PC-3 (cell line): ENCODE data around the gene OPRL1. TPM values are rescaled to one million over a fixed set of nuclear protein-coding genes. Genes with fewer than 3 reads are reported as not detected.

Experiments
- ATAC-seq: fragments of 200-7000 bp; cut with Tn5 transposase; 2 replicates; pipeline ENCODE4 v1.9.1; 2020; ENCODE audit warnings: mild to moderate bottlenecking, moderate library complexity
- BruUV-seq: library from RNA; stranded (reverse); fragments of 400-500 nt; replicated peaks from 2 replicates; lab custom pipeline; 2021; lab: Mats Ljungman, UMichigan
- CTCF ChIA-PET: fragments of 300-600 bp; sonication (Branson Sonifier 250); formaldehyde crosslinking; loops from one replicate; lab custom pipeline; 2022; ENCODE audit warnings: antibody characterized with exemption; lab: Charles Lee
- POLR2A ChIA-PET: fragments of 300-600 bp; sonication (Branson Sonifier 250); formaldehyde crosslinking; loops from one replicate; lab custom pipeline; 2022; ENCODE audit warnings: antibody characterized with exemption; ENCODE audit not compliant: unreplicated experiment; lab: Charles Lee
- DNase-seq: peaks from one replicate; pipeline ENCODE4 v3.0.0-alpha.2; 2015
- H2AFZ ChIP-seq: fragments of 300-600 bp; sonication (generic); 2 replicates; pipeline ENCODE4 v1.6.0; 2016; ENCODE audit warnings: antibody characterized with exemption, low read length
- H3F3A ChIP-seq: fragments of 300-600 bp; sonication (generic); one replicate; pipeline ENCODE4 v1.6.0; 2017; ENCODE audit warnings: antibody characterized with exemption, low read length, control low read depth, mild to moderate bottlenecking; ENCODE audit not compliant: unreplicated experiment
- H3K27ac ChIP-seq: fragments of 300-600 bp; sonication (generic); 2 replicates; pipeline ENCODE4 v1.5.1; 2016; ENCODE audit warnings: mild to moderate bottlenecking, low read length
- H3K27me3 ChIP-seq: fragments of 300-600 bp; sonication (generic); 2 replicates; pipeline ENCODE4 v1.6.1; 2016; ENCODE audit warnings: low read length, mixed read lengths
- H3K36me3 ChIP-seq: fragments of 300-600 bp; sonication (generic); 2 replicates; pipeline ENCODE4 v1.6.1; 2016; ENCODE audit warnings: low read depth, mixed run types, low read length, mixed read lengths
- H3K4me1 ChIP-seq: fragments of 300-600 bp; sonication (generic); 2 replicates; pipeline ENCODE4 v1.5.1; 2016; ENCODE audit warnings: low read length; ENCODE audit not compliant: insufficient read depth
- H3K4me2 ChIP-seq: fragments of 300-600 bp; sonication (generic); 2 replicates; pipeline ENCODE4 v1.6.0; 2016; ENCODE audit warnings: low read length
- H3K4me3 ChIP-seq: fragments of 300-600 bp; sonication (generic); 2 replicates; pipeline ENCODE4 v1.5.1; 2016; ENCODE audit warnings: mild to moderate bottlenecking, low read length, mixed read lengths
- H3K79me2 ChIP-seq: fragments of 300-600 bp; sonication (generic); 2 replicates; pipeline ENCODE4 v1.6.1; 2017; ENCODE audit warnings: low read length, mixed read lengths
- H3K9ac ChIP-seq: fragments of 300-600 bp; sonication (generic); 2 replicates; pipeline ENCODE4 v1.6.0; 2016; ENCODE audit warnings: mild to moderate bottlenecking, low read length
- H3K9me2 ChIP-seq: fragments of 300-600 bp; sonication (generic); replicated peaks from 2 replicates; pipeline ENCODE4 v1.6.1; 2016; ENCODE audit warnings: mixed run types, low read length, mixed read lengths
- H3K9me3 ChIP-seq: fragments of 300-600 bp; sonication (generic); 2 replicates; pipeline ENCODE4 v1.6.1; 2016; ENCODE audit warnings: low read length, mixed read lengths
- H4K20me1 ChIP-seq: fragments of 300-600 bp; sonication (generic); 2 replicates; pipeline ENCODE4 v1.6.1; 2016; ENCODE audit warnings: low read length, mixed read lengths
- CTCF ChIP-seq: fragments of 300-600 bp; sonication (generic); conservative IDR thresholded peaks from 2 replicates; pipeline ENCODE4 v1.5.1; 2017; ENCODE audit warnings: antibody characterized with exemption, low read depth, mild to moderate bottlenecking, low read length
- EZH2 ChIP-seq: fragments of 300-600 bp; sonication (generic); IDR thresholded peaks from one replicate; pipeline ENCODE4 v1.6.1; 2017; ENCODE audit warnings: antibody characterized with exemption, mild to moderate bottlenecking, low read length; ENCODE audit not compliant: unreplicated experiment
- EZH2phosphoT487 ChIP-seq: fragments of 300-600 bp; sonication (generic); IDR thresholded peaks from 2 replicates; pipeline ENCODE4 v1.6.1; 2018; ENCODE audit warnings: mild to moderate bottlenecking, antibody characterized with exemption, low read length, borderline replicate concordance
- intact Hi-C: fragments of 100-400 bp; cut with micrococcal nuclease; formaldehyde crosslinking; loops from 2 replicates; pipeline ENCODE4 v1.9.0; 2023
- total RNA-seq: library from RNA; depleted of rRNA; stranded (reverse); fragments of >200 nt; gene quantifications from 2 replicates; pipeline ENCODE4 v1.2.3, GENCODE V29; 2014

Gene OPRL1
- total RNA-seq, 1 experiment from 2014 or later: 5.6 TPM

DNA sequence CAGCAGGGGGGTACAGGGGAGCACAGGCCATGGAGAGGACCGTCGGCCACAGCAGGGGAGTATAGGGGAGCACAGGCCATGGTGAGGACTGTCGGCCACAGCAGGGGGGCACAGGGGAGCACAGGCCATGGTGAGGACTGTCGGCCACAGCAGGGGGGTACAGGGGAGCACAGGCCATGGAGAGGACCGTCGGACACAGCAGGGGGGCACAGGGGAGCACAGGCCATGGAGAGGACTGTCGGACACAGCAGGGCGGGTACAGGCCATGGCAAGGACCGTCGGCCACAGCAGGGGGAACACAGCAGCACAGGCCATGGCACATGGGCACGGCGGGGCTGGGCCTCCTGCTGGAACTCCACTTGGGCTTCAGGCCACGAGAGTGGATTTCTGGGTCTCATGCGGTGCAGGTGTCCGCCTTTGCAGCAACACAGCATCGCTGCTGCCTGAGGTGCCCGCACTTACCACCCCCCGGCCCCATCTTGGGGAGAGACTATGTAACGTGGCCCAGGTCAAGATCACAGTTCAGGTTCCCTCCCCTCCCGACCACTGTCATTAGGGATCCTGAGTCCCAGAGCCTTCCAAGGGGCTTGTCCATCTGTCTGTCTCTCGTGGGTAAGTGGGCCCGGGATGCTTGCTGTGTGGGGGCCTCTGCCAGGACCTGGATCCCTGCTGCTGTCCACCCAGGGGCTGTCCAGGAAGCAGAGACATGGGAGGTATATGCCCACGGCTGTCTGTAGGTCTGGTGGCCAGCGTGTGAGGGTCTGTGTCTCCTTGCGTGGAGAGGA is 25.0 kb downstream of the OPRL1 start:
- H3K36me3 ChIP-seq: no peaks in the 10 kb centered on the region
- CTCF ChIA-PET: no interaction called here

GRCh38 chr20:64105846-64106434 is 26.1 kb downstream of the OPRL1 start:
- Histone ChIP-seq H2AFZ (no peak overlapping the region), H4K20me1 (no peaks in the 10 kb centered on the region), H3K4me3 (no peak overlapping the region), H3K9me2 (no peaks in the 10 kb centered on the region), H3K9ac (no peak overlapping the region), H3K27me3 (0 out of 2 replicates have a peak, but pooled peaks cover 7% of the 10 kb centered on the region), H3K4me2 (no peak overlapping the region), H3K36me3 (no peaks in the 10 kb centered on the region), H3K79me2 (no peaks in the 10 kb centered on the region), H3K27ac (no peak overlapping the region), H3K9me3 (no peaks in the 10 kb centered on the region), H3F3A (no peaks in the 10 kb centered on the region), H3K4me1 (no peaks in the 10 kb centered on the region)
- no peak for ATAC-seq
- no peak for TF ChIP-seq EZH2
- no peak for TF ChIP-seq EZH2phosphoT487
- no peak for TF ChIP-seq CTCF
- BruUV-seq: no TSS peak
- intact Hi-C loops: no loop called here
- POLR2A ChIA-PET: no interaction called here
- no peak for DNase-seq
- CTCF ChIA-PET: no interaction called here

More for the DNA sequence above, 25.0 kb downstream of the OPRL1 start:
- Histone ChIP-seq H3F3A (no peaks in the 10 kb centered on the region), H3K4me1 (no peaks in the 10 kb centered on the region), H3K9me3 (no peaks in the 10 kb centered on the region), H4K20me1 (no peaks in the 10 kb centered on the region), H3K79me2 (no peaks in the 10 kb centered on the region), H3K27ac (no peak overlapping the region), H2AFZ (no peak overlapping the region), H3K9me2 (no peaks in the 10 kb centered on the region), H3K4me3 (no peak overlapping the region), H3K27me3 (0 out of 2 replicates have a peak, but pooled peaks cover 7% of the 10 kb centered on the region), H3K4me2 (no peak overlapping the region), H3K9ac (no peak overlapping the region)
- DNase-seq: no peak
- ATAC-seq: no peak
- no TSS peak for BruUV-seq
- POLR2A ChIA-PET: no interaction called here
- intact Hi-C loops: no loop called here
- TF ChIP-seq EZH2phosphoT487: no peak

GRCh38 chr20:64106435-64106961 is 26.6 kb downstream of the OPRL1 start:
- no peaks in the 10 kb centered on the region for H3K36me3 ChIP-seq
- intact Hi-C loops: no loop called here
- CTCF ChIA-PET: no interaction called here
- no peak overlapping the region for H3K4me2 ChIP-seq
- H4K20me1 ChIP-seq: no peaks in the 10 kb centered on the region
- H2AFZ ChIP-seq: no peak overlapping the region
- no peaks in the 10 kb centered on the region for H3K9me2 ChIP-seq
- no peak for TF ChIP-seq CTCF
- no peak for TF ChIP-seq EZH2phosphoT487
- no peak for TF ChIP-seq EZH2
- no peak overlapping the region for H3K9ac ChIP-seq
- POLR2A ChIA-PET: no interaction called here
- no peaks in the 10 kb centered on the region for H3K9me3 ChIP-seq
- no peaks in the 10 kb centered on the region for H3K4me1 ChIP-seq
- H3K27ac ChIP-seq: no peak overlapping the region
- no peaks in the 10 kb centered on the region for H3K79me2 ChIP-seq
- ATAC-seq (no peak), DNase-seq (no peak)
- H3K4me3 ChIP-seq: no peak overlapping the region
- BruUV-seq: no TSS peak
- H3K27me3 ChIP-seq: 0 out of 2 replicates have a peak, but pooled peaks cover 3% of the 10 kb centered on the region
- no peaks in the 10 kb centered on the region for H3F3A ChIP-seq
